ENCODE data around the gene KLHL40.

Gene KLHL40

DNA sequence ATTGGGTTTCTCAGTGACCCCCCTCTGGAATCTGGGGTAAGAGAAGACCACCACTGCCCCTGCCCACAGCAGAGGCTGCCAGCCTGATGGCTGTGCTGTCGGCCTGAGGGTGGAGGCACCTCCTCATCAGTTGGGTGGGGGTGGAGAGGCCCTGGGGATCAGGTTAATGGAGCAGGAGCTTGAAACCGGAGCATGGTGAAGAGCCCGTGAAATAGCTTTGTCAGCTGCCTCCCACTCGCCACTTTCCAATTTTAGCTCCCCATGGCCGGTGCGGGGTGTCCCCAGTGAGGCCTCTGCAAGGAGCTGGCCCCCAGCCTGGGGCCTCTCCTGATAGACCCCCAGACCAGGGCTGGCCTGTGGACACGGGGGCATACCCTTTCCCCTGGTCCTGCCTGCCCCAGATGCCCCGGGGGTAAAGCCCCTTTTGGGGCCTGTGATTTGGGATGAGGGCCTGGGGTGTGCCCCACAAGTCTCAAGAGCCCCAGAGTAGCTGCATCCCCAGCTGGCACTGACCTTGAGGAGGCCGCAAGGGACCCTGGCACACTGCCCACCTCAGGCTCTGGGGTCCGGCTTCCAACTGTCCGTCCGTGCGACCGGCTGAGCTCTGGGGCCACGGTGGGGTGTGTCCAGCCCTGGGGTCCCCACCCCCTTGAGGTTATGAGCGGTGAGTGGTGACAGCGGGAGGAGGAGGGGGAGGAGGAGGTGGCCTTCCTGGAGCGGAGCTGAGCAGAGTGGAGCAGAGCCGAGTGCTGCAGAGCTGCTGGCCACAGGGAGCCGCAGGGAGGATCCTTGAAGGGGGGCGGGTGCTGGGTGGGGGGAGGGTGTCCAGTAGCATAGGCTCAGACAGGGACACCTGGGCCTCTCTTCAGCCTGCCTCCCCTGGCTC, 17.0 kb downstream of the KLHL40 start, which contains the start of gene HHATL:
HHATL (minus strand) TSS at position 733 of the 886 bp plus-strand sequence. CDS start 1,972 bp downstream, outside the sequence.
- no peak for DNase-seq (ENCODE audit: low spot score)

- DNase-seq (ENCODE audit: low spot score), result no peak
Observed at GRCh38 chr3:42702982-42703694, 17.8 kb downstream of the KLHL40 start.

- DNase-seq (ENCODE audit: low spot score), result no peak
Observed at GRCh38 chr3:42703695-42704025, 18.3 kb downstream of the KLHL40 start.

DNA sequence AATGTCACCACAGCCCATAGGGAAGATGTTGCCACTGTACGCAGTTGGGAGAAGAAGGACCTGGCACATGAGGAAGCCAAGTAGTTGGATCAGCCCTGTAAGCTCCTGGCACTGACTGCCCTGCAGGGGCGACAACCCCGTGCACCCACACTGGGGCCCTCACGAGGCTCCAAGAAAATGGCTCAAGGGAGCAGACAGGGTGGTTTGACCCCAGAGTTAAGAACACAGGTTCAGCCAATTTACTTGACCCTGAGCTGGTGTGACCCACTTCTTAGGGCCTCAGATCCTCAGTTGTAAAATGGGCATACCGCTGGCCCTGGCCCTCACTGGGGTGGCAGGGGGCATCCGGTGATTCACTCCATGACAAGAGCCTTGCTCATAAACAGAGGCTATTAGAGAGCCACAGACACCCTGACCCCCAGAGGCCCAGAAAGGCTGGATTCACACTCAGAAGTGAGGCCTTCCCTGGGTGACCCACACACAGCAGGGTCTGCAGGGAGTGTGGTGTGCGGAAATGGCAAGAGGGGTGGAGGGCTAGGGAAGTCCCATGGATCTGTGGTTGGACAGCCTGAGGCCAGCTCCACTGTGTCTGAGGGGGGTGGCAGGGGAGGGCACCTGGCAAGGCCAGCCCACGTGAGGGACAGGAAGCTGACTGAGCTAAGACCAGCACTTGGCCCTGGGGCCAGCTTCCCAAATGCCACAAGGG, 19.0 kb downstream of the KLHL40 start:
- no peak for DNase-seq (ENCODE audit: low spot score)

DNA sequence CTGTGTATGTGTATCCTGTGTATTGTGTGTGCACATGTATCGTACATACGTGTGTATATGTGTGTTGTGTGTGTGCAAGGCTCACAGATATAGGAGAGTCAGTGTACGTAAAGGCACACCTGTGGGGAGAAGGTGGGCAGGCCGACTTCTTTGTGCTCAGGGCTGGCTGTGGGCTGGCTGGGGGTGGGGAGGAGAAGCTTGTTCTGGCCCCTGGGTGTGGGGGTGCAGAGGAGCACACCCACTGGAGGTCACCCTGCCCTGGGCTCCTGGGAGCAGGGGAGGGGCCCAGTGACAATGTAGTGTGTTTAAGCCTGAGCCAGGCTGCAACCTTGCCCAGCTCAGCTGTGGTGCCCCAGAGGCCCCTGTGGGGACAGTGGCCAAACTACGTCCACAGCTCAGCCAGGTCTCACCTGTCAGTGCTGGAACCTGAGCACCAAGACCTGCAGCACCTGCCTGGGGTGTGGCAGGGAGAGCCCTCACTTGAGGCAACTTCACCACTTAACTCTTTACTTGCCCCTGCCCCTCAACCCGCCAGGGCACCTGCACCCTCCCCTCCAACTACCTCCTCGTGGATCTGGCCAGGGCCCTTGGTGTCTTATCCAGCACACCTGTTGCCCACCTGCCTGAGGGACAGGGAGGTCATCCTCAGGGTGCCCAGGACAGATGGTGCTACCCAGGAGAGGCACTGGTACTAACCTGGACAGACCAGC, 19.9 kb downstream of the KLHL40 start:
- DNase-seq (ENCODE audit: low spot score), result no peak

DNA sequence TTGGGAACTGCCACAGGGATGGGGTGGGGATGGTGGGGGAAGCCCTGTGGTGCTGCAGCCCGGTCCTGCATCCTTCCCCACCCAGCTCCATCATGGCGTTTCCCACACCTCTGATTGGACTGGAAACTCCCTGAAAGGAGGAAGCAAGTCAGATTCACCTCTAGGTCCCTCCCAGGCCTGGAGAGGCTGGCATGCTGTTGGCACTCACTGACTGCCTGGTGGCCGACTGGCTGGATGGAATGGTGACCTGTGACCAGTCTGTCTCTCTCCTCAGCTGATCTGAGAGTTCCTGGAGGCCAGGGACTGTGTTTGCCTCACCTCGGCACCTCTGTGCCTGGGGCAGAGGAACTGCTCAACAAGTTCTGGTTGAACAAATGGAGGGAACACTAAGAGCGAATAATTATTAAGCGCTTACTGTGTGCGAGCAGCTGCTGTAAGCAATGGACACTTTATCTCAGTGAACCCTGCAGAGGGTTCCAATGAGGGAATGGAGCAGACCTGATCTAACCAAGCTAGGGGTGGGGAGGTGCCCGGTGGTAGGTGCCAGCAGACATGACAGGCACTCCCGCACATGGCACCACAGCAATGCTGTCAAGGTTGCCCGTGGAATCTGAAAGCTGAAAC, 20.7 kb downstream of the KLHL40 start:
- DNase-seq (ENCODE audit: low spot score), result no peak

DNA sequence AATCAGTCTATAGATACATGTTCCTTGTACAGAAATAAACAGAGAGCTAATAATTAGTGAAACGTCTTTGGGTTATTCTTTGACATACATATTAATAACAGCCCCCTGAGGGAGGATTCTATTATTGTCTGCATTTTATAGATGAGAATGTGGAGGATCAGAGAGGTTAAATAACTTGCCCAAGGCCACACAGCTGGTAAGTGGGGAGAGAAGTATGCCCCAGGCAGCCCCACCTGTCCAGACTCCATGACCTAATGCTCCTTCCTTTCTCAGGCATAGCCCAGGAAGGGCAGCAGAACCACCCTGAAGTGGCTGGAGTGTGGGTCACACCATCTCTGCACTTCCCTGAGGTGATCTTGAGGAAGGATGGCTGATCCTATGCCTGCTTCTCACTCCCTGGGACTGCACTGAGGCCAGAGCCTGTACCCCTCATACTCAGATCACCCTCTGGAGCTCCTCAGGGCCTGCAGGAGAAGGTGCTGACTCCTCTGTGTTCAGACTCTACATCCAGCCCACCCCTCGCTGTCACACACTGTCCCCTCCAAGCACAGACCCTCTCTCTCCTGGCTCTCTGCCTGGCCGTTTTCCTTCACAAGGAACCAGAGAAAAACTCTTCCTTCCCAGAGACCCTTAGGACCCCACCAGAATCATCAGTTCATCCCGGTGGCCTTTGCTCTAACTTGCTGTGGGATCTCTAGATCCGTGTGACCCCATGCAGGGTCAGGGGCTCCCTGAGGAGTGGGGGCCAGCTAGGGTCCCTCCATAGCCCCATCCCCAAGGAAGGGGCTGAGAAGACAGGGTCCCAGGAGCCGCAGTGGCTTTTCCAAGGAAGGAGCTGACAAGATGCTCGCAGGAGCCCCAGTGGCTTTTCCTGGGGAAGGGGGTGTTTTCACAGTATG, 21.6 kb downstream of the KLHL40 start:
- no peak for DNase-seq (ENCODE audit: low spot score)

- no peak for DNase-seq (ENCODE audit: low spot score)
Observed at GRCh38 chr3:42707620-42708355, 22.5 kb downstream of the KLHL40 start.

- no peak for DNase-seq (ENCODE audit: low spot score)
Observed at GRCh38 chr3:42708611-42709151, 23.3 kb downstream of the KLHL40 start.

GRCh38 chr3:42709621-42710020, 24.3 kb downstream of the KLHL40 start:
- no peak for DNase-seq (ENCODE audit: low spot score)

- DNase-seq (ENCODE audit: low spot score), result no peak
Observed at GRCh38 chr3:42710323-42711021, 25.1 kb downstream of the KLHL40 start.

DNA sequence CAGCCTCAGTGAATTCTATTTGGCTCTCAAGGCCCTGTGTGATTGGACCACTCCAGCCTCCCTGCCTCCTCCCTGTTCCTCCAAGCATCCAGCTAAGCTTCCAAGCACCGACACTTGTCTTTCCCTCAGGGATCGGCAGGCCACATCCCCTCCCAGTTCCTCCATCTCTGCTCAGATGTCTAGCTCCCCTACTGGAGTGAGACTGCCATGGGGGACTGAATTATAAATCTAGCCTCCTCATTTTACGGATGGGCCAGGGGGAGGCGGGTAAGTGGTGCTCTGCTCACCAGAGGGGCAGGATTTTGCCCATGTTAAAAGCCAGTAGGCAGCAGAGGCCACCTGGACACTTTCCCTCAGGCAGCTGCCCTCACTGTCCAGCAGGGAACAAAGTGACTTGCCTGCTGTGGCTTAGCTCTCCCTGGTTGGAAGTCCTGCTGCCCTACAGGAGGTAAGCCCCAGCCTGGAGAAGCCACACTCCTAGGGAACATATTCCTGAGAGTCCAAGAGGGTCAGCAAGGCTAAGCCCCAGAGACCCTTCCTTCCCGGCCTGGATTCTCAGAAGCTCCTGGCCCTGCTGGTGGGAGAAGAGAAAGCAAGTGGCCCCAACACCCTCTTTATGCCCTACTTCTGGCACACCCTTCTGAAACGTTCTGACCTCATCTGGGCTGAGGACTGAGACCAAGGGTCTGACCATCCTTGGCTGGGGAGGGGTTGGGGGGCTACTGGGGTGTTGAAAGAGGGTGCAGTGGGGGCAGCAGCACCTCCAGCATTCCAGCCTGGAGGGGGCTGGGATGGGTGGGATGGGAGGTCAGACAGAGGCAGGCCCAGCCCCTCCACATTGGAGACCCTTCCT, 26.4 kb downstream of the KLHL40 start:
- DNase-seq (ENCODE audit: low spot score), result no peak

DNA sequence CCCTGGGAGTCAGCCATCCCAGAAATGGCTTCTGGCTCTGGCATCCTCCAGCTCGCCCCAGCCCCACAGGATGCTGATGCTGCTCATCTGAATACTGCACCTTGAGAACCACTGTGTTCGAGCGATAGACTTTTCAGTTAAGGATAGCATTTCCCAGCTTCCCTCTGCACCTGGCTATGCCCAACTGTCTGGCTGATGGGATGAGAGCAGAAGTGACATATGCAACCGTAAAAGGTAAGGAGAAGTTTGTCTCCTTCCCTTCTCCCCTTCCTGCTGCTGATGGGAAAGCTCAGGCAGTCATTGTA, 27.0 kb downstream of the KLHL40 start:
- DNase-seq (ENCODE audit: low spot score), result no peak

GRCh38 chr3:42712688-42713372, 27.5 kb downstream of the KLHL40 start:
- no peak for DNase-seq (ENCODE audit: low spot score)

DNA sequence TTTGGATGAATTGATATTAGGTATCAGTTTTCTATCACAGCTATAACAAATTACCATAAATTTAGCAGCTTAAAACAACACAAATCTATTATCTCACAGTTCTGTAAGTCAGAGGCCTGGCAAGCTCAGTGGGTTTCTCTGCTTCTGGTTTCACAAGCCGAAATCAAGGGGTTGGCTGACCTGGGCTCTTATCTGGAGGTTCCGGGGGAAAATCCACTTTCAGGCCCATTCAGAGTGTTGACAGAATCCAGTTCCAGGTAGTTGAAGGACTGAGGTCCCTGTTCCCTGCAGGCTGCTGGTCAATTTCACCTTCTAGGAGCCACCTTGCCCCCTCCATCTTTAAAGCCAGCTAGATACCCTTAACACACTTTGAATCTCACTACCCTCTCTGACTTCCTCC, 28.4 kb downstream of the KLHL40 start:
- no peak for DNase-seq (ENCODE audit: low spot score)

DNA sequence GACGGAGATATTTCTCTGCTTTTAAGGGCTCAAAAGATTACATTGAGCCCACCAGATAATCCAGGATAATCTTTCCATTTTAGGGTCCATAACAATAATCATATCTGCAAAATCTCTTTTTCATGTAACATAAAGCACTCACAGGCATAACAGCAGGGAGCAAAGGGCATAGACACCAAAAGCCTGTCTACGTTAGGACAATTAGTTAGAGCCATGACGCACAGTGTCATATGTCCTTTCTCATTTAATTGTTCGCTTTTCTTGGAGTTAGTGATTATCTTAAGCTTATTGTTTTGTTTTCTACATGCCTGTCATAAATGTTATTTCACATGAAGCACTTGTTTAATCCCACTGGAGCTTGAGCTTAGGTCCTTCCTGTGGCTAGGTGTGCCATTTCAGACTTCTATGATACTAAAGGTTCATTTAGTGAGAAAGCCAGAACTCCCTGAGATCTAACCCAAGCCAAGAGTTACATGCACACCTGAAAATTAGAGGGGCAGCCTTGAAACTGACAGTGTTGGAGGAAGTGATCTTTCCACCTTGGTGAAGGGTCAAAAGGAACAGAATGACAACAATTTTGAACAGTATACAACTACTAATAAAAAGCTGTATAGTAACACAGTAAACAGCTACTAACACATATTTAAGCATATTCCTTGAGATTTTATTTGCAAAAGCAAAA, 29.0 kb downstream of the KLHL40 start:
- no peak for DNase-seq (ENCODE audit: low spot score)

DNA sequence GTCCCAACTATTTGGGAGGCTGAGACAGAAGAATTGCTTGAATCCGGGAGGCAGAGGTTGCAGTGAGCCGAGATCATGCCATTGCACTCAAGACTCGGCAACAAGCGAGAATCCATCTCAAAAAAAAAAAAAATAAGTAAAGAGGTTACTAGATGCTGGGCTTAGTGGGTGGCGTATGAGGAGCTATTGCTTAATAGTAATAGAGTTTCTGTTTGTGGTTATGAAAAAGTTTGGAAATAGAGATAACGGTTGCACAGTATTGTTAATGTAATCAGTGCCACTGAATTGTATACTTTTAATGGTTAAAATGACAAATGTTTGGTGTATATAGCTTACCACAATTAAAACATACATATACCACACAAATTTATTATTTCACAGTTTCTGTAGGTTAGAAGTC, 32.0 kb downstream of the KLHL40 start:
- DNase-seq (ENCODE audit: low spot score), result no peak
